Endothelial cell of umbilical vein (primary cell): ENCODE measurements around the gene VPS8.

ENCODE experiments used
- EZH2 ChIP-seq: IDR thresholded peaks from 2 replicates; pipeline ENCODE4 v1.6.1; 2012; ENCODE audit warnings: borderline replicate concordance, low read depth, mild to moderate bottlenecking, moderate library complexity, low read length, inconsistent platforms; ENCODE audit not compliant: severe bottlenecking
- POLR2A ChIP-seq: IDR thresholded peaks from 2 replicates; pipeline ENCODE4 v1.6.1; 2012; ENCODE audit warnings: low read depth, mild to moderate bottlenecking, control low read depth, low read length
- POLR2AphosphoS5 ChIP-seq: IDR thresholded peaks from 2 replicates; pipeline ENCODE4 v1.6.1; 2012; ENCODE audit warnings: low read depth, mild to moderate bottlenecking, control low read depth, low read length, moderate library complexity; ENCODE audit not compliant: insufficient read depth
- TF ChIP-seq, protein P1 (sequence below), 2 donors: IDR thresholded peaks; 1 replicate in 1 of 2; 2 replicates in 1 of 2; pipeline ENCODE4 v1.5.1; 2011; ENCODE audit warnings: low read length in 2 of 2, mild to moderate bottlenecking in 2 of 2, moderate library complexity in 2 of 2, control low read depth in 1 of 2, inconsistent platforms in 1 of 2, low read depth in 1 of 2; ENCODE audit not compliant: insufficient read depth in 1 of 2; ENCODE audit errors: extremely low read depth in 1 of 2

DNA sequence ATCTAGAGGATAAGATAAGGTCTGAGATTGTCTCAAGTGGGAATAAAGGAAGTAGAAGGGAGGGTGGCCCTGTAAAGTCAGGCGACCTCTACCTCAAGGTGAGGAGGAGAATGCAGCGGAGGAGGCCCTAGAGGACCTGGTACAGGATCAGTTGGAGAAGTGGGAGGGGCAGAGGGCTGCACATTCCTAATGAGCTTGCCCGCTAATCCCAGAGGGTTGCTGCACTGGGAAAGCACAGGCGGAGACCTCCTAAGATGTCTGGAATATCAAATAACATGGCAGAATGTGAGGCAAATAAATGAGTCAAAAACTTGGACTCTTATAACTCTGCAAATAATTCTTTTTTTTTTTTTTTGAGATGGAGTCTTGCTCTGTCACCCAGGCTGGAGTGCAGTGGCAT, 30.2 kb upstream of the VPS8 start:
- TF ChIP-seq, protein P1, sequence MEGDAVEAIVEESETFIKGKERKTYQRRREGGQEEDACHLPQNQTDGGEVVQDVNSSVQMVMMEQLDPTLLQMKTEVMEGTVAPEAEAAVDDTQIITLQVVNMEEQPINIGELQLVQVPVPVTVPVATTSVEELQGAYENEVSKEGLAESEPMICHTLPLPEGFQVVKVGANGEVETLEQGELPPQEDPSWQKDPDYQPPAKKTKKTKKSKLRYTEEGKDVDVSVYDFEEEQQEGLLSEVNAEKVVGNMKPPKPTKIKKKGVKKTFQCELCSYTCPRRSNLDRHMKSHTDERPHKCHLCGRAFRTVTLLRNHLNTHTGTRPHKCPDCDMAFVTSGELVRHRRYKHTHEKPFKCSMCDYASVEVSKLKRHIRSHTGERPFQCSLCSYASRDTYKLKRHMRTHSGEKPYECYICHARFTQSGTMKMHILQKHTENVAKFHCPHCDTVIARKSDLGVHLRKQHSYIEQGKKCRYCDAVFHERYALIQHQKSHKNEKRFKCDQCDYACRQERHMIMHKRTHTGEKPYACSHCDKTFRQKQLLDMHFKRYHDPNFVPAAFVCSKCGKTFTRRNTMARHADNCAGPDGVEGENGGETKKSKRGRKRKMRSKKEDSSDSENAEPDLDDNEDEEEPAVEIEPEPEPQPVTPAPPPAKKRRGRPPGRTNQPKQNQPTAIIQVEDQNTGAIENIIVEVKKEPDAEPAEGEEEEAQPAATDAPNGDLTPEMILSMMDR (IDR thresholded peaks at IDR 0.05; ENCODE audit: extremely low read depth in 1 of 2, insufficient read depth in 1 of 2, low read depth in 1 of 2, low read length in 2 of 2) = no peak
- TF ChIP-seq POLR2A (no peak), EZH2 (no peak), POLR2AphosphoS5 (no peak)
